Prostate gland (tissue), 2 donors: Measurements from ENCODE around the gene RIMBP2. TPM values are rescaled to one million over a fixed set of nuclear protein-coding genes. Genes with fewer than 3 reads are reported as not detected.

Experiments
- DNase-seq: peaks from one replicate; pipeline ENCODE4 v3.0.0-alpha.2; 2019; ENCODE audit warnings: low spot score
- H3K27ac ChIP-seq, 2 donors: fragments of 200-600 bp; sonication (generic); 2 replicates each; pipeline ENCODE4 v1.5.1; 2017 to 2019
- H3K27me3 ChIP-seq: fragments of 200-600 bp; sonication (generic); replicated peaks from 2 replicates; pipeline ENCODE4 v1.5.1; 2019; ENCODE audit not compliant: insufficient read depth
- H3K36me3 ChIP-seq, 2 donors: fragments of 200-600 bp; sonication (generic); 1 replicate in 1 of 2; 2 replicates in 1 of 2; pipeline versions ENCODE4 v1.5.1 to v1.8.1; 2017 to 2019
- H3K4me1 ChIP-seq: fragments of 200-600 bp; sonication (generic); replicated peaks from 2 replicates; pipeline ENCODE4 v1.5.1; 2019
- H3K4me3 ChIP-seq, 2 donors: fragments of 200-600 bp; sonication (generic); 2 replicates each; pipeline ENCODE4 v1.5.1; 2017 to 2019
- H3K9me3 ChIP-seq: fragments of 200-600 bp; sonication (generic); 2 replicates; pipeline ENCODE4 v1.5.1; 2017
- CTCF ChIP-seq, 4 experiments: fragments of 200-600 bp in 2 of 4; fragments of 450-650 bp in 2 of 4; sonication (generic) in 2 of 4; IDR thresholded peaks; 1 replicate in 3 of 4; 2 replicates in 1 of 4; pipeline ENCODE4 v1.5.1; 2016 to 2019; ENCODE audit warnings: antibody characterized with exemption in 4 of 4, mild to moderate bottlenecking in 2 of 4, moderate library complexity in 2 of 4
- POLR2A ChIP-seq: fragments of 450-650 bp; IDR thresholded peaks from one replicate; pipeline ENCODE4 v1.6.1; 2016; ENCODE audit warnings: antibody characterized with exemption, mild to moderate bottlenecking
- POLR2AphosphoS5 ChIP-seq: sonication (generic); formaldehyde crosslinking; IDR thresholded peaks from one replicate; pipeline ENCODE4 v1.6.1; 2017; ENCODE audit warnings: antibody characterized with exemption
- WGBS: methylation state at CpG from one replicate; pipeline ENCODE4 v1.1.5; 2018; 5-methylcytosine and 5-hydroxymethylcytosine counted together
- intact Hi-C: fragments of 100-400 bp; cut with DNase I; formaldehyde crosslinking; loops from one replicate; pipeline ENCODE4 v1.14.2; 2022
- total RNA-seq, 2 donors: library from RNA; depleted of rRNA; stranded (reverse); fragments of >200 nt; gene quantifications; one replicate each; pipeline ENCODE4 v1.1.0, GENCODE V29; 2016

The RIMBP2 gene
- total RNA-seq, 2 donors from 2014 or later: 0.96 to 7.0 TPM

GRCh38 chr12:130537655-130538054, 178.4 kb downstream of the RIMBP2 start:
- 59% methylated on average over 3 of the region's 3 CpGs for WGBS
- no peak for DNase-seq
- intact Hi-C loops: no loop called here

GRCh38 chr12:130537051-130537450, 179.0 kb downstream of the RIMBP2 start:
- H3K4me3 ChIP-seq: no peak overlapping the region
- WGBS: 84% methylated on average over 6 of the region's 6 CpGs
- DNase-seq: no peak
- H3K4me1 ChIP-seq: no peaks in the 10 kb centered on the region
- no peaks in the 10 kb centered on the region for H3K9me3 ChIP-seq
- TF ChIP-seq POLR2AphosphoS5: no peak
- no peak for TF ChIP-seq CTCF (IDR thresholded peaks at IDR 0.05)
- no peak for TF ChIP-seq POLR2A
- H3K27me3 ChIP-seq: no peaks in the 10 kb centered on the region
- intact Hi-C loops: no loop called here
- H3K27ac ChIP-seq: no peak overlapping the region
- H3K36me3 ChIP-seq: no peaks in the 10 kb centered on the region

More at GRCh38 chr12:130537655-130538054, 178.4 kb downstream of the RIMBP2 start:
- H3K36me3 ChIP-seq: no peaks in the 10 kb centered on the region
- no peaks in the 10 kb centered on the region for H3K27me3 ChIP-seq
- H3K27ac ChIP-seq: no peak overlapping the region
- no peak overlapping the region for H3K4me3 ChIP-seq
- no peaks in the 10 kb centered on the region for H3K4me1 ChIP-seq
- TF ChIP-seq POLR2AphosphoS5 (no peak), POLR2A (no peak), CTCF (IDR thresholded peaks at IDR 0.05) (no peak)
- H3K9me3 ChIP-seq: no peaks in the 10 kb centered on the region

DNA sequence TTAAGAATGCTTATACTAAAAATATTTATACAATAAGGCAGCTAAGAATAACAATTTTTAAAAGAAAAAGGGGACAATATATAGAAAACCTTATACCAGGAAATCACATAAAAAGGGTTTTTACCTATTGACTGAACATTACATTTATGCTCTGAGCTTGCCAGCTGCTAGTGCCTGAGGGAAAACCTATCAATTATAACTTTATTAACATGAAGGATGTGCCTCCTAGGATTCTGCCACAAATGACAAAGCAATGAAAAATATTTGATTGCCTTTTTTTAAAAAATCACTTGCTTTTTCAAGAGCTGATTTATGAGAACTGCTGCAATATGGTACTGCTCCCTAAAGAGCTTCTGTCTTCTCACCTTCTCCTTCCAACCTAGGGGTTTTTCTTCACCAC, 185.7 kb downstream of the RIMBP2 start:
- Histone ChIP-seq H3K4me3 (no peak overlapping the region), H3K4me1 (no peaks in the 10 kb centered on the region), H3K27ac (no peak overlapping the region), H3K27me3 (no peaks in the 10 kb centered on the region), H3K36me3 (no peaks in the 10 kb centered on the region), H3K9me3 (no peaks in the 10 kb centered on the region)
- DNase-seq: no peak
- no peak for TF ChIP-seq CTCF (IDR thresholded peaks at IDR 0.05)
- intact Hi-C loops: no loop called here

- DNase-seq: no peak
- intact Hi-C loops: no loop called here
- TF ChIP-seq CTCF (IDR thresholded peaks at IDR 0.05): no peak
- no peak for TF ChIP-seq POLR2AphosphoS5
- TF ChIP-seq POLR2A: no peak
- Histone ChIP-seq H3K4me3 (no peak overlapping the region), H3K4me1 (no peaks in the 10 kb centered on the region), H3K9me3 (no peaks in the 10 kb centered on the region), H3K27ac (no peak overlapping the region), H3K36me3 (no peaks in the 10 kb centered on the region), H3K27me3 (no peaks in the 10 kb centered on the region)
- 95% methylated on average over 4 of the region's 4 CpGs for WGBS
Observed at GRCh38 chr12:130529781-130530180, 186.3 kb downstream of the RIMBP2 start.

GRCh38 chr12:130527239-130527638, 188.9 kb downstream of the RIMBP2 start:
- Histone ChIP-seq H3K27ac (no peak overlapping the region), H3K4me1 (no peaks in the 10 kb centered on the region), H3K36me3 (no peaks in the 10 kb centered on the region), H3K4me3 (no peak overlapping the region), H3K9me3 (no peaks in the 10 kb centered on the region), H3K27me3 (peaks cover 2% of the 10 kb centered on the region)
- WGBS: 38% methylated on average over 2 of the region's 2 CpGs
- intact Hi-C loops: no loop called here
- TF ChIP-seq CTCF (IDR thresholded peaks at IDR 0.05) (no peak), POLR2AphosphoS5 (no peak), POLR2A (no peak)
- no peak for DNase-seq
